Left ventricle myocardium inferior (tissue), 1 donor: ENCODE data around the gene LCMT2. TPM values are rescaled to one million over a fixed set of nuclear protein-coding genes. Genes with fewer than 3 reads are reported as not detected.

ENCODE experiments used
- DNase-seq: peaks from one replicate; pipeline ENCODE4 v3.0.0-alpha.2; 2020
- H3K27ac ChIP-seq: fragments of 200-600 bp; replicated peaks from 2 replicates; pipeline ENCODE4 v1.8.0; 2021
- H3K27me3 ChIP-seq: fragments of 200-600 bp; 2 replicates; pipeline ENCODE4 v1.8.0; 2021; ENCODE audit warnings: low read depth
- H3K36me3 ChIP-seq: fragments of 200-600 bp; 2 replicates; pipeline ENCODE4 v1.8.0; 2021
- H3K4me1 ChIP-seq: fragments of 200-600 bp; 2 replicates; pipeline ENCODE4 v1.8.0; 2021
- H3K4me3 ChIP-seq: fragments of 200-600 bp; 2 replicates; pipeline ENCODE4 v1.8.0; 2021; ENCODE audit warnings: mild to moderate bottlenecking, moderate library complexity
- H3K9me3 ChIP-seq: fragments of 200-600 bp; replicated peaks from 2 replicates; pipeline ENCODE4 v1.8.0; 2021
- intact Hi-C: fragments of 100-400 bp; cut with micrococcal nuclease; formaldehyde crosslinking; loops from one replicate; pipeline ENCODE4 v1.11.0; 2022
- total RNA-seq: library from RNA; stranded (reverse); fragmentation: NEBNext Ultra II Directional; extraction: Animal tissue kit (Norgen Biotek cat#: 25700); gene quantifications from one replicate; pipeline ENCODE4 v1.2.1, GENCODE V29; 2021
- TF ChIP-seq, protein P1 (sequence below): fragments of 200-600 bp; IDR thresholded peaks from 2 replicates; pipeline ENCODE4 v1.8.0; 2021; ENCODE audit warnings: antibody characterized with exemption, mild to moderate bottlenecking, borderline replicate concordance
- donor health status: DM: no; HTN: yes; CAD: no; lungs with severe emphysema.

LCMT2 gene
- total RNA-seq, 1 donor from 2014 or later = 7.0 TPM

DNA sequence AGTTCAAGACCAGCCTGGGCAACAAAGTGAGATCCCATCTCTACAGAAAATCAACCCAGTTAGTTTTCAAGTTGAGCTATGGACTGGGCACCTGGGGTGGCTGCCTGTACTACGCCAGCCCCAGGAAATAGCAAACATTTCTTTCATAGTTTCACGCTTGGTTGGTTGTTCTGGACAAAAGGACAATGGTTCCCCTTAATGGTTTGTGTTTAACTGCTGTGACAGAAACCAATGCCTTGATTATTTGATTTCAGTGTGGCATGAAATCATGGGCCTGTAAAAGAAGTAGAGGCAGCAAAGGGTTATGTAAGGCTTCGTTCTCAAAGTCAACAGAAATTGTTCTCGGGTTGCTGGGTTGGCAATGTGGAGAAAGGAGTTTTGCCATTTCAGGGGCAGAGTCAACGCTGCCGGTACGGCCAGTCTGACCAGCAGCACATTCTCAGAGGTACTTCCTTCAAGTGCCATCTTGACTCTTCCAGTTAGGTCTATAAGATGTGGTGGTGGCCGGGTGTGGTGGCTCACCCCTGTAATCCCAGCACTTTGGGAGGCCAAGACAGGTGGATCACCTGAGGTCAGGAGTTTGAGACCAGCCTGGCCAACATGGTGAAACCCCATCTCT is 12.7 kb downstream of the LCMT2 start:
- intact Hi-C loops = no loop called here
- Histone ChIP-seq H3K4me3 (no peak overlapping the region), H3K27me3 (peaks cover 8% of the 10 kb centered on the region), H3K9me3 (no peaks in the 10 kb centered on the region), H3K36me3 (no peaks in the 10 kb centered on the region), H3K27ac (no peak overlapping the region), H3K4me1 (no peaks in the 10 kb centered on the region)
- TF ChIP-seq, protein P1, sequence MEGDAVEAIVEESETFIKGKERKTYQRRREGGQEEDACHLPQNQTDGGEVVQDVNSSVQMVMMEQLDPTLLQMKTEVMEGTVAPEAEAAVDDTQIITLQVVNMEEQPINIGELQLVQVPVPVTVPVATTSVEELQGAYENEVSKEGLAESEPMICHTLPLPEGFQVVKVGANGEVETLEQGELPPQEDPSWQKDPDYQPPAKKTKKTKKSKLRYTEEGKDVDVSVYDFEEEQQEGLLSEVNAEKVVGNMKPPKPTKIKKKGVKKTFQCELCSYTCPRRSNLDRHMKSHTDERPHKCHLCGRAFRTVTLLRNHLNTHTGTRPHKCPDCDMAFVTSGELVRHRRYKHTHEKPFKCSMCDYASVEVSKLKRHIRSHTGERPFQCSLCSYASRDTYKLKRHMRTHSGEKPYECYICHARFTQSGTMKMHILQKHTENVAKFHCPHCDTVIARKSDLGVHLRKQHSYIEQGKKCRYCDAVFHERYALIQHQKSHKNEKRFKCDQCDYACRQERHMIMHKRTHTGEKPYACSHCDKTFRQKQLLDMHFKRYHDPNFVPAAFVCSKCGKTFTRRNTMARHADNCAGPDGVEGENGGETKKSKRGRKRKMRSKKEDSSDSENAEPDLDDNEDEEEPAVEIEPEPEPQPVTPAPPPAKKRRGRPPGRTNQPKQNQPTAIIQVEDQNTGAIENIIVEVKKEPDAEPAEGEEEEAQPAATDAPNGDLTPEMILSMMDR = no peak
- no peak for DNase-seq

DNA sequence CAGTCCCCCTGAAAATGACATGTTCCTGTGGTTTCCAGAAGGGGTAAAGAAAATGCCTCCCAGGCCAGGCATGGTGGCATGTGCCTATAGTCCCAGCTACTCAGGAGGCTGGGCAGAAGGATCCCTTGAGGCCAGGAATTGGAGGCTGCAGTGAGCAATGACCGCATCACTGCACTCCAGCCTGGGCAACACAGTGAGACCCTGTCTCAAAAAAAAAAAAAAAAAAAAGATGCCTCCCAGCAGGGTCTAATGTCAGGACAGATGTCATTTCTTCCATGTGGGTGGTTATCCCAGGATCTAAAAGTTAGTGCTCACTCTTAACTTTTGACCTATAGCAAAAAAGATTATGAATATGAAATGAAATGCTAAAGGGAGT is 13.4 kb downstream of the LCMT2 start:
- Histone ChIP-seq H3K9me3 (no peaks in the 10 kb centered on the region), H3K4me3 (no peak overlapping the region), H3K4me1 (no peaks in the 10 kb centered on the region), H3K27me3 (peaks cover 14% of the 10 kb centered on the region), H3K36me3 (no peaks in the 10 kb centered on the region), H3K27ac (no peak overlapping the region)
- TF ChIP-seq, protein P1 = no peak
- DNase-seq = no peak
- intact Hi-C loops = no loop called here

DNA sequence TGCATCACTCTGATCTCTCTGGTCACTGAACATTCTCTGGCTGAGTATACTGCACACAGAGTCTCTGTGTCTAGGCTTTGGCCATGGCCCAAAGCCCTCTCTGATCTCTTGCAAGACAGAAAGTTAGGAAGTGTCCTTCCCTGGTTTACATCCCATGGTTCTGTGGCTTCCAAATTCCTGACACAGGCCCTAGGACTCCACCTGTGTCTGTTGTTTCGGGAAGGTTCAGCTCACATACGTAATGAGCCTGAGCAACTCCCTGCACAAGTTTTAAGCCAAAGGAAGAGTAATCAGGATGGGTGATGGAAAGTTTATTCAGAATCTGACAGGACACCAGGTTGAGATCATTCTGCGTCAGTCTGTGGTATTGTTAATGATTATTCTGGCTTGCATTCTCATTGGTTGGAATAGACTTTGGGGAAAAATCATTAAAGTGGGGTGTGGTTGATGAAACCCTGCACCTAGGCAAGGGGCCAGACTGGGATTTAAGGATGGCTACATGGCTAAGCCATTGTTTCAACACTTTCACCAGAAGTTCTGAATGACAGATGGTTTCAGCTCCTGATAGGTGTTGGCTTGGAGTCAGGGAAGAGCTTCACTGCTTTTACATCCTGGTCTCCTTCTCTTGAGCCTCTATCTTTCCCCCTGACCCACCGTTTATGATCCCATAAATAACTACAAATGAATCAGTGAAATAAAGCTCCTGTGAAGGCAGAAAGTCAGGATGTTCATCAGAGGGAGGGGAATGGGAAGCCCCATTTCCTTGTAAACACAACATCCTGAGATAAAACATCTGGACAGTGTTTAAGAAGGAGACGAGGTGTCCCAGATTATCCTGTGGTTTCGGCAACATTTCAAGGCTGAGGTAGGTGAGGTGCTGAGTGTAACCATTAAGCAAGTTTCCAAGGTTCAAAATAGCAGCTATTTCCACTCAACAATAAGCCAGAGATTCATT is 14.1 kb downstream of the LCMT2 start:
- DNase-seq = no peak
- Histone ChIP-seq H3K4me1 (no peaks in the 10 kb centered on the region), H3K27me3 (peaks cover 20% of the 10 kb centered on the region), H3K9me3 (no peaks in the 10 kb centered on the region), H3K4me3 (no peak overlapping the region), H3K27ac (no peak overlapping the region), H3K36me3 (no peaks in the 10 kb centered on the region)
- intact Hi-C loops = no loop called here
- TF ChIP-seq, protein P1 = no peak

DNA sequence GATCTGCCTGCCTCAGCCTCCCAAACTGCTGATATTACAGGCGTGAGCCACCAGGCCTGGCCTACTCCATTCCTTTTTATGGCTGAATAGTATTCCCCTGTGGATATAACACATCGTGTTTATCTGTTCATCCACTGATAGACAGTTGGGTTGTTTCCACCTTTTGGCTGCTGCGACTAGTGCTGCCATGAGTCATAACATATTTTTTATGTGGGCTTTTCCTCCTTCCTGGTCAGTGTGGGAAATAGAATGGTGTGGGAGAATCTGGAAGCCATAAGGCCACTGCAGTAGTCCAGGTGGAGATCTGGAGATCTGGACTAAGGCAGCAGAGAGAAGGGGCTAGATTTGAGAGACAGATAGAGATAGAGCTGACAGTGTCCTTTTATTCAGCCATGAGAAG is 16.2 kb downstream of the LCMT2 start:
- H3K4me1 ChIP-seq = no peaks in the 10 kb centered on the region
- intact Hi-C loops = no loop called here
- no peak for DNase-seq
- peaks cover 41% of the 10 kb centered on the region for H3K27me3 ChIP-seq
- no peaks in the 10 kb centered on the region for H3K36me3 ChIP-seq
- TF ChIP-seq, protein P1 = no peak
- no peaks in the 10 kb centered on the region for H3K9me3 ChIP-seq
- H3K27ac ChIP-seq = no peak overlapping the region
- H3K4me3 ChIP-seq = no peak overlapping the region

DNA sequence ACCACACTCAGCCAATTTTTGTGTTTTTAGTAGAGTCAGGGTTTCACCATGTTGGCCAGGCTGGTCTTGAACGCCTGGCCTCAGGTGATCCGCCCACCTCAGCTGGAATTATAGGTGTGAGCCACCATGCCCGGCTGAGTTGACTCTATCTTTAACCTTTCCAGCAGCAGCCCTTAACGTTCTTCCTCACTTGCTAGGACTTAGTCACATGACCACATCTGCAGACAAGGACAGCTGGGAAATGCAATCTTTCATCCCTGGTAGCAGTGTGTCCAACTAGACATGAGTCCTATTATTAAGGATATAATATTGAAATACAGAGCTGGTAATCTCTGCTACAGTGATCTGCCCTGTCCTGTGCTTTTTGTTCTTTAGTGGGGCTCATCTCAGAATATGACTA is 18.0 kb downstream of the LCMT2 start:
- Histone ChIP-seq H3K4me1 (no peaks in the 10 kb centered on the region), H3K36me3 (no peaks in the 10 kb centered on the region), H3K27ac (no peak overlapping the region), H3K4me3 (no peak overlapping the region), H3K9me3 (no peaks in the 10 kb centered on the region), H3K27me3 (peaks cover 58% of the 10 kb centered on the region)
- intact Hi-C loops = no loop called here
- TF ChIP-seq, protein P1 = no peak
- DNase-seq = no peak
